GM12878 (cell line): ENCODE results near the gene BAZ1B. TPM values are rescaled to one million over a fixed set of nuclear protein-coding genes. Genes with fewer than 3 reads are reported as not detected.

ENCODE experiments used
- ATAC-seq: fragments of 200-7000 bp; cut with Tn5 transposase; 3 replicates; pipeline ENCODE4 v1.9.1; 2020; ENCODE audit warnings: mild to moderate bottlenecking, moderate library complexity
- BruUV-seq: library from RNA; stranded (reverse); fragments of 400-500 nt; replicated peaks from 2 replicates; lab custom pipeline; 2021; lab: Mats Ljungman, UMichigan
- CTCF ChIA-PET: fragments of 300-600 bp; sonication (Branson Sonifier 250); formaldehyde crosslinking; extraction: SDS; loops from one replicate; lab custom pipeline; 2021; ENCODE audit warnings: inconsistent platforms; lab: Yijun Ruan, JAX
- POLR2A ChIA-PET: fragments of 350-600 bp; formaldehyde crosslinking; extraction: SDS; loops from one replicate; lab custom pipeline; 2021; ENCODE audit warnings: inconsistent platforms; lab: Charles Lee
- RAD21 ChIA-PET: fragments of 300-600 bp; sonication (Branson Sonifier 250); formaldehyde crosslinking; loops from one replicate; lab custom pipeline; 2023; ENCODE audit warnings: antibody characterized with exemption; ENCODE audit not compliant: unreplicated experiment; lab: Charles Lee
- SMC1A ChIA-PET: fragments of 300-600 bp; sonication (Branson Sonifier 250); formaldehyde crosslinking; loops from one replicate; lab custom pipeline; 2023; ENCODE audit not compliant: unreplicated experiment, uncharacterized antibody; lab: Charles Lee
- DNase-seq: peaks from one replicate; pipeline ENCODE4 v3.0.0-alpha.2; 2011; ENCODE audit warnings: low read depth, low spot score
- FAIRE-seq: peaks from 3 replicates; lab custom pipeline; 2011; peaks lifted over from hg19 to GRCh38; lab: Jason Lieb, UNC
- H2AFZ ChIP-seq: 2 replicates; pipeline ENCODE4 v1.6.0; 2011; ENCODE audit warnings: low read depth, low read length, control low read depth; ENCODE audit not compliant: control insufficient read depth
- H3K27ac ChIP-seq: 2 replicates; pipeline ENCODE4 v1.5.1; 2011; ENCODE audit warnings: control low read depth; ENCODE audit not compliant: control insufficient read depth, insufficient read depth
- H3K27me3 ChIP-seq, 2 experiments: replicated peaks in 1 of 2; 2 replicates each; pipeline versions ENCODE4 v1.6.0 to v1.6.1; 2011; ENCODE audit warnings: low read length in 1 of 2; ENCODE audit not compliant: control insufficient read depth in 2 of 2, insufficient read depth in 2 of 2
- H3K36me3 ChIP-seq, 2 experiments: 2 replicates each; pipeline ENCODE4 v1.5.1; 2011; ENCODE audit warnings: low read length in 1 of 2; ENCODE audit not compliant: control insufficient read depth in 2 of 2, insufficient read depth in 2 of 2
- H3K4me1 ChIP-seq: 2 replicates; pipeline ENCODE4 v1.6.1; 2011; ENCODE audit warnings: mild to moderate bottlenecking, low read length, moderate library complexity, mixed read lengths; ENCODE audit not compliant: control insufficient read depth, insufficient read depth
- H3K4me2 ChIP-seq: 2 replicates; pipeline ENCODE4 v1.6.0; 2011; ENCODE audit warnings: control low read depth; ENCODE audit not compliant: control insufficient read depth, insufficient read depth
- H3K4me3 ChIP-seq: fragments of 200-600 bp; sonication (generic); 2 replicates; pipeline ENCODE4 v1.5.1; 2016
- H3K79me2 ChIP-seq: 2 replicates; pipeline ENCODE4 v1.6.0; 2011; ENCODE audit warnings: low read length; ENCODE audit not compliant: control insufficient read depth, insufficient read depth
- H3K9ac ChIP-seq: 2 replicates; pipeline ENCODE4 v1.8.0; 2011; ENCODE audit warnings: low read length, control low read depth, mixed read lengths; ENCODE audit not compliant: control insufficient read depth, insufficient read depth
- H3K9me3 ChIP-seq: replicated peaks from 3 replicates; pipeline ENCODE4 v1.5.1; 2011; ENCODE audit warnings: mild to moderate bottlenecking, low read length; ENCODE audit not compliant: control insufficient read depth, insufficient read depth
- H4K20me1 ChIP-seq: 2 replicates; pipeline ENCODE4 v1.6.0; 2011; ENCODE audit not compliant: control insufficient read depth, insufficient read depth
- ATF7 ChIP-seq: fragments of 450-650 bp; IDR thresholded peaks from 2 replicates; pipeline ENCODE4 v1.6.1; 2016; ENCODE audit warnings: low read depth, mild to moderate bottlenecking
- GATAD2B ChIP-seq: fragments of 450-650 bp; conservative IDR thresholded peaks from 2 replicates; pipeline ENCODE4 v1.6.1; 2017; ENCODE audit warnings: low read depth, mild to moderate bottlenecking, moderate library complexity
- KAT2A ChIP-seq: conservative IDR thresholded peaks from 2 replicates; pipeline ENCODE4 v1.6.1; 2011; ENCODE audit warnings: low read depth, low read length; ENCODE audit not compliant: control insufficient read depth
- NR2C1 ChIP-seq: fragments of 450-650 bp; IDR thresholded peaks from 2 replicates; pipeline ENCODE4 v1.6.1; 2017; ENCODE audit warnings: antibody characterized with exemption, mild to moderate bottlenecking, moderate library complexity
- POU2F2 ChIP-seq: IDR thresholded peaks from 3 replicates; pipeline ENCODE4 v1.6.1; 2011; ENCODE audit warnings: low read depth, mild to moderate bottlenecking, low read length, borderline replicate concordance
- SMAD1 ChIP-seq: fragments of 450-650 bp; IDR thresholded peaks from 2 replicates; pipeline ENCODE4 v1.6.1; 2018; ENCODE audit warnings: mild to moderate bottlenecking, low read depth; ENCODE audit not compliant: partially characterized antibody
- SMC3 ChIP-seq: IDR thresholded peaks from 2 replicates; pipeline ENCODE4 v1.6.1; 2011; ENCODE audit warnings: low read length, improper control_type of control experiment, borderline replicate concordance
- SREBF2 ChIP-seq: IDR thresholded peaks from 2 replicates; pipeline ENCODE4 v1.6.1; 2012; ENCODE audit warnings: mild to moderate bottlenecking, low read length
- SRF ChIP-seq, 2 experiments: IDR thresholded peaks; 2 replicates each; pipeline ENCODE4 v1.6.1; 2011; ENCODE audit warnings: low read depth in 2 of 2, low read length in 2 of 2, mild to moderate bottlenecking in 1 of 2, moderate library complexity in 1 of 2
- YBX1 ChIP-seq: fragments of 450-650 bp; IDR thresholded peaks from 2 replicates; pipeline ENCODE4 v1.6.1; 2016; ENCODE audit warnings: antibody characterized with exemption
- WGBS: methylation state at CpG from one replicate; pipeline ENCODE4 v1.1.6; 2016; ENCODE audit warnings: low lambda C conversion rate; ENCODE audit not compliant: insufficient replicate concordance, insufficient coverage; ENCODE audit errors: missing lambda C conversion rate; 5-methylcytosine and 5-hydroxymethylcytosine counted together
- in situ Hi-C: fragments of 300-500 bp; cut with MboI; formaldehyde crosslinking; loops from 9 replicates; pipeline ENCODE4 v1.14.3; 2018; ENCODE audit warnings: mixed read lengths
- intact Hi-C: fragments of 100-400 bp; cut with micrococcal nuclease; formaldehyde crosslinking; loops from one replicate; pipeline ENCODE4 v1.14.2; 2022; ENCODE audit not compliant: unreplicated experiment
- polyA plus RNA-seq, 11 experiments: library from polyadenylated mRNA; depleted of rRNA in 4 of 11; unstranded in 6 of 11; stranded (reverse) in 5 of 11; fragments of >200 nt; fragmentation: Nextera tagmentation in 4 of 11; fragmentation: Illumina TruSeq in 1 of 11; extraction: Ambion mirVana in 4 of 11; extraction: Trizol in 1 of 11; gene quantifications; 1 replicate in 1 of 11; 2 replicates in 10 of 11; pipeline versions ENCODE4 v1.2.1 to v1.2.3, GENCODE V29; 2011 to 2016; ENCODE audit warnings: inconsistent platforms in 2 of 11, missing spikeins in 2 of 11, low read depth in 1 of 11
- total RNA-seq, 4 experiments: library from RNA; depleted of rRNA in 3 of 4; stranded (reverse); fragments of >200 nt in 3 of 4; fragmentation: Illumina TruSeq in 1 of 4; extraction: Trizol in 1 of 4; gene quantifications; 2 replicates each; pipeline versions ENCODE4 v1.2.1 to v1.2.3, GENCODE V29; 2013 to 2021
- TF ChIP-seq, protein P1 (sequence below): IDR thresholded peaks from 2 replicates; pipeline ENCODE4 v1.6.1; 2012; ENCODE audit warnings: improper control_type of control experiment, low read depth, low read length; ENCODE audit not compliant: insufficient replicate concordance
- TF ChIP-seq, protein P2 (sequence below): fragments of 450-650 bp; IDR thresholded peaks from 2 replicates; pipeline ENCODE4 v1.6.1; 2016; ENCODE audit warnings: mild to moderate bottlenecking

Gene BAZ1B
- total and polyA plus RNA-seq, 10 of the 15 experiments (the other 5 are each of a cell fraction or from before 2014, with no cell fraction given): 14.0 to 77.4 (median 36.2) TPM

DNA sequence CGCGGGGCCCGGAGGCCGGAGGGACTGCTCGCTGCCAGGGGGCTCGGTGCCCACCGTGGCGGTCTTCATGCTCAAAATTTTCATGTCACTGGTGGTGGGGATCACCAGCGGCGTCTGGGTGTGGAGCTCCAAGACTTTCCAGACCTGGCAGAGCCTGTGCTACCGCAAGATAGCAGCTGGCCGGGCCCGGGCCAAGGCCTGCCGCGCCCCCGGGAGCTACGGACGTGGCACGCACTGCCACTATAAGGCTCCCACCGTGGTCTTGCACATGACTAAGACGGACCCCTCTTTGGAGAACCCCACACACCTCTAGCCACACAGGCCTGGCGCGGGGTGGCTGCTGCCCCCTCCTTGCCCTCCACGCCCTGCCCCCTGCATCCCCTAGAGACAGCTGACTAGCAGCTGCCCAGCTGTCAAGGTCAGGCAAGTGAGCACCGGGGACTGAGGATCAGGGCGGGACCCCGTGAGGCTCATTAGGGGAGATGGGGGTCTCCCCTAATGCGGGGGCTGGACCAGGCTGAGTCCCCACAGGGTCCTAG is 86.6 kb downstream of the BAZ1B start (continued):
- TF ChIP-seq, protein P1, sequence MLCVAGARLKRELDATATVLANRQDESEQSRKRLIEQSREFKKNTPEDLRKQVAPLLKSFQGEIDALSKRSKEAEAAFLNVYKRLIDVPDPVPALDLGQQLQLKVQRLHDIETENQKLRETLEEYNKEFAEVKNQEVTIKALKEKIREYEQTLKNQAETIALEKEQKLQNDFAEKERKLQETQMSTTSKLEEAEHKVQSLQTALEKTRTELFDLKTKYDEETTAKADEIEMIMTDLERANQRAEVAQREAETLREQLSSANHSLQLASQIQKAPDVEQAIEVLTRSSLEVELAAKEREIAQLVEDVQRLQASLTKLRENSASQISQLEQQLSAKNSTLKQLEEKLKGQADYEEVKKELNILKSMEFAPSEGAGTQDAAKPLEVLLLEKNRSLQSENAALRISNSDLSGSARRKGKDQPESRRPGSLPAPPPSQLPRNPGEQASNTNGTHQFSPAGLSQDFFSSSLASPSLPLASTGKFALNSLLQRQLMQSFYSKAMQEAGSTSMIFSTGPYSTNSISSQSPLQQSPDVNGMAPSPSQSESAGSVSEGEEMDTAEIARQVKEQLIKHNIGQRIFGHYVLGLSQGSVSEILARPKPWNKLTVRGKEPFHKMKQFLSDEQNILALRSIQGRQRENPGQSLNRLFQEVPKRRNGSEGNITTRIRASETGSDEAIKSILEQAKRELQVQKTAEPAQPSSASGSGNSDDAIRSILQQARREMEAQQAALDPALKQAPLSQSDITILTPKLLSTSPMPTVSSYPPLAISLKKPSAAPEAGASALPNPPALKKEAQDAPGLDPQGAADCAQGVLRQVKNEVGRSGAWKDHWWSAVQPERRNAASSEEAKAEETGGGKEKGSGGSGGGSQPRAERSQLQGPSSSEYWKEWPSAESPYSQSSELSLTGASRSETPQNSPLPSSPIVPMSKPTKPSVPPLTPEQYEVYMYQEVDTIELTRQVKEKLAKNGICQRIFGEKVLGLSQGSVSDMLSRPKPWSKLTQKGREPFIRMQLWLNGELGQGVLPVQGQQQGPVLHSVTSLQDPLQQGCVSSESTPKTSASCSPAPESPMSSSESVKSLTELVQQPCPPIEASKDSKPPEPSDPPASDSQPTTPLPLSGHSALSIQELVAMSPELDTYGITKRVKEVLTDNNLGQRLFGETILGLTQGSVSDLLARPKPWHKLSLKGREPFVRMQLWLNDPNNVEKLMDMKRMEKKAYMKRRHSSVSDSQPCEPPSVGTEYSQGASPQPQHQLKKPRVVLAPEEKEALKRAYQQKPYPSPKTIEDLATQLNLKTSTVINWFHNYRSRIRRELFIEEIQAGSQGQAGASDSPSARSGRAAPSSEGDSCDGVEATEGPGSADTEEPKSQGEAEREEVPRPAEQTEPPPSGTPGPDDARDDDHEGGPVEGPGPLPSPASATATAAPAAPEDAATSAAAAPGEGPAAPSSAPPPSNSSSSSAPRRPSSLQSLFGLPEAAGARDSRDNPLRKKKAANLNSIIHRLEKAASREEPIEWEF: no peak
- TF ChIP-seq YBX1 (no peak), POU2F2 (no peak), NR2C1 (no peak), ATF7 (no peak)
- TF ChIP-seq, protein P2, sequence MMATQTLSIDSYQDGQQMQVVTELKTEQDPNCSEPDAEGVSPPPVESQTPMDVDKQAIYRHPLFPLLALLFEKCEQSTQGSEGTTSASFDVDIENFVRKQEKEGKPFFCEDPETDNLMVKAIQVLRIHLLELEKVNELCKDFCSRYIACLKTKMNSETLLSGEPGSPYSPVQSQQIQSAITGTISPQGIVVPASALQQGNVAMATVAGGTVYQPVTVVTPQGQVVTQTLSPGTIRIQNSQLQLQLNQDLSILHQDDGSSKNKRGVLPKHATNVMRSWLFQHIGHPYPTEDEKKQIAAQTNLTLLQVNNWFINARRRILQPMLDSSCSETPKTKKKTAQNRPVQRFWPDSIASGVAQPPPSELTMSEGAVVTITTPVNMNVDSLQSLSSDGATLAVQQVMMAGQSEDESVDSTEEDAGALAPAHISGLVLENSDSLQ: no peak

DNA sequence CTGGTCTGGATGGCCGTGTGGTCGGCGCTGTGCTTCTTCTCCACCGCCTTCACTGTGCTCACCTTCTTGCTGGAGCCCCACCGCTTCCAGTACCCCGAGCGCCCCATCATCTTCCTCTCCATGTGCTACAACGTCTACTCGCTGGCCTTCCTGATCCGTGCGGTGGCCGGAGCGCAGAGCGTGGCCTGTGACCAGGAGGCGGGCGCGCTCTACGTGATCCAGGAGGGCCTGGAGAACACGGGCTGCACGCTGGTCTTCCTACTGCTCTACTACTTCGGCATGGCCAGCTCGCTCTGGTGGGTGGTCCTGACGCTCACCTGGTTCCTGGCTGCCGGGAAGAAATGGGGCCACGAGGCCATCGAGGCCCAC is 87.4 kb downstream of the BAZ1B start:
- ChIA-PET RAD21 (no interaction called here), CTCF (interaction anchor here (1.7 kb wide), 1 partner anchor 17 kb away, joined by 5 read pairs; no protein-coding TSS in a partner anchor), POLR2A (no interaction called here), SMC1A (no interaction called here)
- DNase-seq (no peak), FAIRE-seq (no peak), ATAC-seq (no peak)
- H3K4me2 ChIP-seq: no peak overlapping the region
- no peak overlapping the region for H3K4me3 ChIP-seq
- H3K9ac ChIP-seq: no peak overlapping the region
- H3K79me2 ChIP-seq: no peaks in the 10 kb centered on the region
- in situ Hi-C loops (no loop called here), intact Hi-C loops (no loop called here)
- H3K9me3 ChIP-seq: no peaks in the 10 kb centered on the region
- TF ChIP-seq SREBF2 (no peak), SMC3 (no peak), KAT2A (no peak), SRF (IDR thresholded peaks at IDR 0.05; ENCODE audit: low read depth in 2 of 2, low read length in 2 of 2) (no peak), SMAD1 (no peak), GATAD2B (no peak)
- no peak overlapping the region for H2AFZ ChIP-seq
- no peaks in the 10 kb centered on the region for H3K27me3 ChIP-seq
- no peak overlapping the region for H3K27ac ChIP-seq
- no peaks in the 10 kb centered on the region for H4K20me1 ChIP-seq
- no peaks in the 10 kb centered on the region for H3K4me1 ChIP-seq
- no TSS peak for BruUV-seq
- H3K36me3 ChIP-seq: peaks cover 0 to 1% of the 10 kb centered on the region in 2 experiments; a peak in 1 of 4 replicates
- WGBS: 93% methylated on average over 26 of the region's 26 CpGs
